ENCODE results near the gene UNC119.
"Not testable (repeated sequence)": the region's sequence is repeated elsewhere in the genome, so short reads cannot be mapped to it uniquely, and the experiment has no call there.

Gene UNC119

DNA sequence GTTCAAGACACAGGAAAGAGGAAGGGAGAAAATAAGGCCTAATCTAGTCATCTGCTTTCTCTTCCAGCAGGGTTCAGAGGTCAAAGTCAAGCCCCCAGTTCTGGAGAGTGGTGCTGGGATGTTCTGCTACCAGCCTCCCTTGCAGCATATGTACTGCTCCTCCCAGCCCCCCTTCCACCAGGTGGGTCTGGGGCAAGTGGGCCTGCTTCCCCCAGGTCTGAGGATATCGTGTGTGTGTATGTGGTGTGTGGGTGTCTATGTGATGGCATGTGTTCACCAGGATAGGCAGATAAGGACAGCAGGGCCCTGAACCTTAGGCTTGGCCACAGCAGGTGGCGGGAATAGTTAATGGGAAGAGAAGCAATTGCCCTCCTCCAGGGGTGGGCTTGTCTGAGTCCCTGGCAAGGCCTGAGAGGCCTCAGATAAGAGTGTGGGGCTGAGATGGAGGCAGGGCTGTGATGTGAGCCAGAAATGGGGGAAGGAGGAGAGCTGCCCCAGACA, 25.2 kb downstream of the UNC119 start:
- no peak for DNase-seq (ENCODE audit: extremely low spot score)
- POLR2A ChIA-PET: no interaction called here
- CTCF ChIA-PET: interaction anchor here (1.4 to 5.8 kb wide), 4 partner anchors 13 to 34 kb away, joined by 3 to 25 read pairs (median 13); no protein-coding TSS in a partner anchor

GRCh38 chr17:28526381-28526780, 26.0 kb downstream of the UNC119 start:
- POLR2A ChIA-PET: no interaction called here
- TF ChIP-seq, protein P1, sequence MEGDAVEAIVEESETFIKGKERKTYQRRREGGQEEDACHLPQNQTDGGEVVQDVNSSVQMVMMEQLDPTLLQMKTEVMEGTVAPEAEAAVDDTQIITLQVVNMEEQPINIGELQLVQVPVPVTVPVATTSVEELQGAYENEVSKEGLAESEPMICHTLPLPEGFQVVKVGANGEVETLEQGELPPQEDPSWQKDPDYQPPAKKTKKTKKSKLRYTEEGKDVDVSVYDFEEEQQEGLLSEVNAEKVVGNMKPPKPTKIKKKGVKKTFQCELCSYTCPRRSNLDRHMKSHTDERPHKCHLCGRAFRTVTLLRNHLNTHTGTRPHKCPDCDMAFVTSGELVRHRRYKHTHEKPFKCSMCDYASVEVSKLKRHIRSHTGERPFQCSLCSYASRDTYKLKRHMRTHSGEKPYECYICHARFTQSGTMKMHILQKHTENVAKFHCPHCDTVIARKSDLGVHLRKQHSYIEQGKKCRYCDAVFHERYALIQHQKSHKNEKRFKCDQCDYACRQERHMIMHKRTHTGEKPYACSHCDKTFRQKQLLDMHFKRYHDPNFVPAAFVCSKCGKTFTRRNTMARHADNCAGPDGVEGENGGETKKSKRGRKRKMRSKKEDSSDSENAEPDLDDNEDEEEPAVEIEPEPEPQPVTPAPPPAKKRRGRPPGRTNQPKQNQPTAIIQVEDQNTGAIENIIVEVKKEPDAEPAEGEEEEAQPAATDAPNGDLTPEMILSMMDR (IDR thresholded peaks at IDR 0.05; ENCODE audit: control extremely low read depth, extremely low read depth, low read depth, missing control alignments): no peak
- CTCF ChIA-PET: interaction anchor here (5.8 kb wide), 1 partner anchor 14 kb away, joined by 25 read pairs; no protein-coding TSS in a partner anchor
- DNase-seq (ENCODE audit: extremely low spot score): no peak

More for the DNA sequence above, 25.2 kb downstream of the UNC119 start:
- TF ChIP-seq, protein P1 (IDR thresholded peaks at IDR 0.05; ENCODE audit: control extremely low read depth, extremely low read depth, low read depth, missing control alignments): no peak

DNA sequence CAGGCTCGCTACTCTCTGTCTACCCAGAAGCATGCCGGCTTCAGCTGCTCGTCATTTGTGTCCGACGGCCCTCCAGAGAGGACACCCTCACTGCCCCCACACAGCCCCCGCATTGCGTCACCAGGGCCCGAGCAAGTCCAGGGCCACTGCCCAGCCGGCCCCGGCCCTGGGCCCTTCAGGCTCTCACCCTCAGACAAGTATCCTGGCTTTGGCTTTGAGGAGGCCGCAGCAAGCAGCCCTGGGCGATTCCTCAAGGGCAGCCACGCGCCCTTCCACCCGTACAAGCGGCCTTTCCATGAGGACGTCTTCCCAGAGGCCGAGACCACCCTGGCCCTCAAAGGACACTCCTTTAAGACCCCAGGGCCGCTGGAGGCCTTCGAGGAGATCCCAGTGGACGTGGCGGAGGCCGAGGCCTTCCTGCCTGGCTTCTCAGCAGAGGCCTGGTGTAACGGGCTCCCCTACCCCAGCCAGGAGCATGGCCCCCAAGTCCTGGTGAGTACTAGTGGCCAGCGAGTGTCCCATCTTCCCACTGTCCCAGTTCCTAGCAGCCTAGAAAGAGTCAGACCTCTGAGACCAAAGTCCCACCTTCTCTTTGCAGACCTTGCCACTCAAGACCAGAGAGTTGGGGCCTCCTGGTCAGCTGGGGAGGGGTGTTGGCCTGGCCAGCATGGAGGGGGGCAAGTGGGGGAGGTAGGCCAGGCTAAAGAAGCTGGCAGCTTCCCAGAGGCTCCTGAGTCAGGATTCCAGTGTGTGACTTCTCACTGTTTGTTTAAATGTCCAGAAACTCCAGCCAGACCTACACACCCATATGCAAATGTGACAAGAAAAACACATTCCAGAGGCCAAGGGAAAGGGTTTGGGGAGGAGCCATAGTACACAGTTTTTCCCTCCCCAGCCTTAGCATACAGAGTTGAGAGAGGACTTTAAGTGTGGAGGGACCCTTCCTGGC, 27.7 kb downstream of the UNC119 start:
- TF ChIP-seq, protein P1 (IDR thresholded peaks at IDR 0.05; ENCODE audit: control extremely low read depth, extremely low read depth, low read depth, missing control alignments): no peak
- no peak for DNase-seq (ENCODE audit: extremely low spot score)
- ChIA-PET CTCF (interaction anchor here (5.8 kb wide), 1 partner anchor 16 kb away, joined by 25 read pairs; no protein-coding TSS in a partner anchor), POLR2A (no interaction called here)

DNA sequence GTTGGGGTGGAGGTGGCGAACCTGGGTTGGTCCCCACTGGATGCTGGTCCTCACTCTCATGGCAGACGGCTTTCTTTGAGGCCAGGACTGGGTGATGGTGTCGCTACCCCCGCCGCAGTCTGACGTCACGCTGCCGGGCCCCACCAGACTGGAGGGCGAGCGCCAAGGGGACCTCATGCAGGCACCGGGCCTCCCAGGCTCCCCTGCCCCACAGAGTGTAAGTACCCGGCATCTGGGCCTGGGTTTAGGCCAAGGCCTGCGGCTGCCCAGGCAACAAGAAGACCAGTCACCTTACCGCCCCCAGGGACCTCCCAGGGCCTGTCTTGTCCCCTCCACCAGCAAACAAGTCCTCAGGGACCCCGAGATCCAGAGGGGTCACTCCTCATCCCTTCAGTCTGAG, 28.5 kb downstream of the UNC119 start:
- POLR2A ChIA-PET: no interaction called here
- CTCF ChIA-PET: no interaction called here
- DNase-seq (ENCODE audit: extremely low spot score): no peak
- TF ChIP-seq, protein P1 (IDR thresholded peaks at IDR 0.05; ENCODE audit: control extremely low read depth, extremely low read depth, low read depth, missing control alignments): no peak

DNA sequence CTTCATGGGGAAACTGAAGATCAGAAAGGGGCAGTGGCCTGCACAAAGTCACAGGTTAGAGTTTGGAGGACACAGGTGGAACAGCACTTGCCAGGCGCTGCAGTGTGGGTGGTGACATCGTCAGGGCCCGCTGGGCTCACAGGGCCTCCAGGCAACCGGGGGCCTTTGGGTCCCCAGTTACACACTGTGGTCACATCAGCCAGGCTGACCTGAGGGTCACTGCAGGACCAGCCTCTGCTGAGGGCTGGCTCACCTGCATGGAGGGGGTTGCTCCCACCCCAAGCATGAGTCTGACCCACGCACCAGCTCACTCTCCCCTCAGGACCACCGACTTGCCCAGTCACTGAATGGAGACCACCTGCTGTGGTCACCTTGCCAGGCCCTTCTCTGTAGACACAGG, 29.2 kb downstream of the UNC119 start:
- DNase-seq (ENCODE audit: extremely low spot score): no peak
- ChIA-PET CTCF (no interaction called here), POLR2A (no interaction called here)
- TF ChIP-seq, protein P1 (IDR thresholded peaks at IDR 0.05; ENCODE audit: control extremely low read depth, extremely low read depth, low read depth, missing control alignments): no peak

GRCh38 chr17:28522281-28522680, 30.1 kb downstream of the UNC119 start:
- DNase-seq (ENCODE audit: extremely low spot score); POLR2A ChIA-PET; CTCF ChIA-PET: not testable (repeated sequence)
